ENCODE measurements around the gene MACC1. TPM values are rescaled to one million over a fixed set of nuclear protein-coding genes. Genes with fewer than 3 reads are reported as not detected.
A peak's percentile ranks its signal among the peaks of the same experiment; 100 is the strongest.

MACC1 gene
- polyA plus RNA-seq, 1 donor (not counting 4 experiments of a cell fraction or from before 2014, with no cell fraction given): 16.4 TPM

DNA sequence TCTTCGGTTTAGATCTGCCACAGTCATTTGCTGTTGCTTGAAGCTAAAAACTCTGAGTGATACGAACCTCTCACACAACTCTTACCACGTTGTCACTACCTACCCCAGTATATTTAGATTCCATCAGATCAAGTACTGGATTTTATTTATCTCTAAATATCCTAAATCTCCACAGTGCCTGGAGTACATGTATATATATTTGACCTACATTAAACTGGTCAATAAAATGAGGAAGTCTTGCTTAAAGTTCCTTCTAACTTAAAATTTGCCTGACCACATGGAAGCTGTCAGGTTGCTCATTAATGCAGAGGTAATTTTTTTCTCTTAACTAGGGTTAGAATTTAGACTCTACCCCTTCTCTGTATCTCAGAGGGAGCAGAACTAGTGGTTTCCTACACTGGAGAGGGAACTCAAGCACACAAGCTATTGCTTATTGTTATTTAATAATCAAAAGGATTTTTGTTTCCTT is 3.1 kb upstream of the MACC1 start:
- Histone ChIP-seq H3K36me3 (ENCODE audit: control insufficient read depth in 2 of 2, extremely low read depth in 1 of 2, insufficient read depth in 2 of 2, low read length in 2 of 2) (no peaks in the 10 kb centered on the region), H3K9ac (ENCODE audit: control insufficient read depth, extremely low read depth, insufficient read depth, low read length) (no peak overlapping the region), H3K4me2 (ENCODE audit: control insufficient read depth, extremely low read depth, insufficient read depth, low read depth, low read length) (no peak overlapping the region), H3K79me2 (ENCODE audit: control insufficient read depth, insufficient read depth, low read length) (peaks cover 9% of the 10 kb centered on the region), H3K4me1 (ENCODE audit: control insufficient read depth, extremely low read depth, insufficient read depth, low read length) (peaks cover 22% of the 10 kb centered on the region), H3K9me1 (ENCODE audit: control insufficient read depth, extremely low read depth, insufficient read depth, low read length) (no peaks in the 10 kb centered on the region), H3K27me3 (ENCODE audit: control insufficient read depth, extremely low read depth, insufficient read depth, low read length) (no peaks in the 10 kb centered on the region), H4K20me1 (ENCODE audit: control insufficient read depth, extremely low read depth, insufficient read depth, low read length) (no peaks in the 10 kb centered on the region), H3K9me3 (ENCODE audit: control insufficient read depth, low read depth, low read length) (no peaks in the 10 kb centered on the region), H3K4me3 (ENCODE audit: control insufficient read depth in 2 of 3, extremely low read depth in 1 of 3, insufficient read depth in 2 of 3, low read depth in 1 of 3, low read length in 3 of 3) (no peak overlapping the region), H2AFZ (ENCODE audit: control insufficient read depth, low read length) (no peak overlapping the region), H3K27ac (ENCODE audit: control insufficient read depth, insufficient read depth, low read length) (no peak overlapping the region)
- dilution Hi-C loops (cut with MboI; ENCODE audit: extremely low pct_ligation_motif_present, low sequenced_read_pairs): no loop called here
- TF ChIP-seq, protein P1, sequence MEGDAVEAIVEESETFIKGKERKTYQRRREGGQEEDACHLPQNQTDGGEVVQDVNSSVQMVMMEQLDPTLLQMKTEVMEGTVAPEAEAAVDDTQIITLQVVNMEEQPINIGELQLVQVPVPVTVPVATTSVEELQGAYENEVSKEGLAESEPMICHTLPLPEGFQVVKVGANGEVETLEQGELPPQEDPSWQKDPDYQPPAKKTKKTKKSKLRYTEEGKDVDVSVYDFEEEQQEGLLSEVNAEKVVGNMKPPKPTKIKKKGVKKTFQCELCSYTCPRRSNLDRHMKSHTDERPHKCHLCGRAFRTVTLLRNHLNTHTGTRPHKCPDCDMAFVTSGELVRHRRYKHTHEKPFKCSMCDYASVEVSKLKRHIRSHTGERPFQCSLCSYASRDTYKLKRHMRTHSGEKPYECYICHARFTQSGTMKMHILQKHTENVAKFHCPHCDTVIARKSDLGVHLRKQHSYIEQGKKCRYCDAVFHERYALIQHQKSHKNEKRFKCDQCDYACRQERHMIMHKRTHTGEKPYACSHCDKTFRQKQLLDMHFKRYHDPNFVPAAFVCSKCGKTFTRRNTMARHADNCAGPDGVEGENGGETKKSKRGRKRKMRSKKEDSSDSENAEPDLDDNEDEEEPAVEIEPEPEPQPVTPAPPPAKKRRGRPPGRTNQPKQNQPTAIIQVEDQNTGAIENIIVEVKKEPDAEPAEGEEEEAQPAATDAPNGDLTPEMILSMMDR (optimal IDR thresholded peaks at IDR 0.05 in 1 of 3, IDR thresholded peaks at IDR 0.05 in 1 of 3, conservative IDR thresholded peaks at IDR 0.05 in 1 of 3; ENCODE audit: extremely low read depth in 1 of 3, insufficient read depth in 2 of 3, low read length in 3 of 3): no peak
- TF ChIP-seq EZH2 (IDR thresholded peaks at IDR 0.05; ENCODE audit: low read length): no peak
- FAIRE-seq: no peak
- no peak for DNase-seq (ENCODE audit: low read depth, low spot score)

DNA sequence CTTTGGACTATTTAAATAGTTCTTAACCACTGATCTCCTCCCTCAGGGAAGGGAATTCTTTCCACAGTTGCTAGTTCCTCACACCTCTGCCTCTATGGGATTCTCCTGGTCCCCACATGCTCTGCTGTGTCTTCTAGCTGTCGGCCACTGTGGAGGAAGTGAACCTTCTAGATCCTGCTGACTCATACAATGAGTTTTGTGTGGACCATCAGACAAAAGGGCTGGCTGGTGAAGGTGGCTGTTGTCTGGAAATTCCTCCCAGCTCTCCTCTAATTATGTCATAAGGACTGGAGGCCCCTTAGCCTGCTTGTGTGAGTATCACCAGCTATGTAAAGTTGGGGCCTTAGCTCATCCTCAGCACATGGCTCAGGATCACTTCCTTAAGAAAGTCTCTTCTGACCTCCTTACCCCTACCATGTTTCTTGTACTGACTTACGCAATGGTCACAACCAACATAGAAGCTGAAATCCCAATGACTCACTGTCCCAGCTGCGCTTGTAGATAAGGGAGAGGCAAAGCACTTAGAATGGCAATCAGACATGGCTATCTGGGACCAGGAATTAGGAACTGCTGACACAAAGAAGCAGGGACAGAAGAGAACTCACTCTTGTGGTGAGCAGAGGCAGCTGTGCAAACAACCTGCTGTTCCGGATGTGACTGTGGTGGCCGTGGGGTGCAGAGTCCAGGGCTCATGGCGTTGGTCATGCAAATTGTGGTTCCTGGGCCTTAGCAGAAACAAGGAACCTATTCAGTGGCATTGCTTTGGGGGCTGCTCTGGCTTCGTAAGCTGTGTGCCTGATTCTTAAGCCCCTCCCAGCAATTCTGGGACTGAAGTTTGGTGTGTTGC is 2.5 kb upstream of the MACC1 start:
- Histone ChIP-seq H4K20me1 (ENCODE audit: control insufficient read depth, extremely low read depth, insufficient read depth, low read length) (no peaks in the 10 kb centered on the region), H3K27ac (ENCODE audit: control insufficient read depth, insufficient read depth, low read length) (no peak overlapping the region), H3K9ac (ENCODE audit: control insufficient read depth, extremely low read depth, insufficient read depth, low read length) (no peak overlapping the region), H3K36me3 (ENCODE audit: control insufficient read depth in 2 of 2, extremely low read depth in 1 of 2, insufficient read depth in 2 of 2, low read length in 2 of 2) (no peaks in the 10 kb centered on the region), H3K4me3 (ENCODE audit: control insufficient read depth in 2 of 3, extremely low read depth in 1 of 3, insufficient read depth in 2 of 3, low read depth in 1 of 3, low read length in 3 of 3) (no peak overlapping the region), H2AFZ (ENCODE audit: control insufficient read depth, low read length) (no peak overlapping the region), H3K27me3 (ENCODE audit: control insufficient read depth, extremely low read depth, insufficient read depth, low read length) (no peaks in the 10 kb centered on the region), H3K9me1 (ENCODE audit: control insufficient read depth, extremely low read depth, insufficient read depth, low read length) (no peaks in the 10 kb centered on the region), H3K9me3 (ENCODE audit: control insufficient read depth, low read depth, low read length) (no peaks in the 10 kb centered on the region), H3K79me2 (ENCODE audit: control insufficient read depth, insufficient read depth, low read length) (peaks cover 15% of the 10 kb centered on the region), H3K4me1 (ENCODE audit: control insufficient read depth, extremely low read depth, insufficient read depth, low read length) (peaks cover 28% of the 10 kb centered on the region), H3K4me2 (ENCODE audit: control insufficient read depth, extremely low read depth, insufficient read depth, low read depth, low read length) (no peak overlapping the region)
- no peak for TF ChIP-seq EZH2 (IDR thresholded peaks at IDR 0.05; ENCODE audit: low read length)
- TF ChIP-seq, protein P1 (optimal IDR thresholded peaks at IDR 0.05 in 1 of 3, IDR thresholded peaks at IDR 0.05 in 1 of 3, conservative IDR thresholded peaks at IDR 0.05 in 1 of 3; ENCODE audit: extremely low read depth in 1 of 3, insufficient read depth in 2 of 3, low read length in 3 of 3): no peak
- FAIRE-seq (peak; percentile 5), DNase-seq (ENCODE audit: low read depth, low spot score) (no peak)
- dilution Hi-C loops (cut with MboI; ENCODE audit: extremely low pct_ligation_motif_present, low sequenced_read_pairs): no loop called here

Measured in keratinocyte (primary cell).